Femur (tissue), 1 donor: ENCODE data around the gene ARFRP1.

ENCODE experiments used
- DNase-seq: peaks from one replicate; pipeline ENCODE4 v3.0.0-alpha.2; 2017

Gene ARFRP1

GRCh38 chr20:63690003-63690897 lies 17.5 kb downstream of the ARFRP1 start:
- DNase-seq: peak; percentile 25

- peak; percentile 31 for DNase-seq
Observed at GRCh38 chr20:63689046-63690002, 18.5 kb downstream of the ARFRP1 start.

- no peak for DNase-seq
Observed at GRCh38 chr20:63688228-63689045, 19.3 kb downstream of the ARFRP1 start.

GRCh38 chr20:63687419-63688178 lies 20.2 kb downstream of the ARFRP1 start:
- no peak for DNase-seq

GRCh38 chr20:63686492-63687321 lies 21.1 kb downstream of the ARFRP1 start:
- DNase-seq: peak; percentile 83

- no peak for DNase-seq
Observed at GRCh38 chr20:63686094-63686491, 21.7 kb downstream of the ARFRP1 start.

- no peak for DNase-seq
Observed at GRCh38 chr20:63685269-63686026, 22.3 kb downstream of the ARFRP1 start.

GRCh38 chr20:63682384-63683139 lies 25.2 kb downstream of the ARFRP1 start:
- no peak for DNase-seq

GRCh38 chr20:63681609-63682142 lies 26.1 kb downstream of the ARFRP1 start:
- DNase-seq: no peak

GRCh38 chr20:63680857-63681608 lies 26.7 kb downstream of the ARFRP1 start:
- no peak for DNase-seq

- DNase-seq: no peak
Observed at GRCh38 chr20:63680427-63680826, 27.3 kb downstream of the ARFRP1 start.

- DNase-seq: no peak
Observed at GRCh38 chr20:63679799-63680305, 27.9 kb downstream of the ARFRP1 start.

- DNase-seq: no peak
Observed at GRCh38 chr20:63678667-63679465, 28.9 kb downstream of the ARFRP1 start.

GRCh38 chr20:63678071-63678470 lies 29.7 kb downstream of the ARFRP1 start:
- DNase-seq: no peak

- no peak for DNase-seq
Observed at GRCh38 chr20:63675681-63676368, 32.0 kb downstream of the ARFRP1 start.

GRCh38 chr20:63673951-63674350 lies 33.8 kb downstream of the ARFRP1 start:
- no peak for DNase-seq

GRCh38 chr20:63672666-63673065 lies 35.1 kb downstream of the ARFRP1 start:
- no peak for DNase-seq
